Measurements from ENCODE around the gene RPL9.
A peak's percentile ranks its signal among the peaks of the same experiment; 100 is the strongest.
"Not testable (repeated sequence)": the region's sequence is repeated elsewhere in the genome, so short reads cannot be mapped to it uniquely, and the experiment has no call there.

Gene RPL9

GRCh38 chr4:39458505-39459300, at the start of gene RPL9, which contains the start of gene LIAS:
Gene RPL9 (minus strand): TSS chr4:39458922. CDS start chr4:39458439, 483 bp downstream.
Gene LIAS (plus strand): TSS chr4:39459056. CDS start chr4:39459118, 62 bp downstream.
- peak; percentile 98 for DNase-seq (ENCODE audit: low spot score)

DNA sequence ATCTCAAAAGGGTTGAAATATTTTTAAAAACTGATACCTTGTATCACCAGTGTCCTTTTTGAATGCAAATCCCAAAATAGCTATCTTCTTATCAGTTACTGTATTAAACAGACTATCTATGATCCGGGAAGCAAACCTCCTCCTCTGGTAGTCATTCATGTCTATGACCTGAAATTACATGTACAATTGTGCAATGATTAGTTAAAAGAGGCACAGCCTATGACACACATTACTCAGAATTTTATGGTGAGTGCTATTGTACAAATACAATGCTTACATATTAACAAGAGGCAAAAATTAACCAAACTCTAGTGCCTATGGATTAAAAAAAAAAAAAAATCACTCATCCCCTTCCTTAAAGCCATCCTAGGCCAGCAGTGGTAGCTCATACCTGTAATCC, 46.9 kb upstream of the RPL9 start:
- no peak for DNase-seq (ENCODE audit: low spot score)

DNA sequence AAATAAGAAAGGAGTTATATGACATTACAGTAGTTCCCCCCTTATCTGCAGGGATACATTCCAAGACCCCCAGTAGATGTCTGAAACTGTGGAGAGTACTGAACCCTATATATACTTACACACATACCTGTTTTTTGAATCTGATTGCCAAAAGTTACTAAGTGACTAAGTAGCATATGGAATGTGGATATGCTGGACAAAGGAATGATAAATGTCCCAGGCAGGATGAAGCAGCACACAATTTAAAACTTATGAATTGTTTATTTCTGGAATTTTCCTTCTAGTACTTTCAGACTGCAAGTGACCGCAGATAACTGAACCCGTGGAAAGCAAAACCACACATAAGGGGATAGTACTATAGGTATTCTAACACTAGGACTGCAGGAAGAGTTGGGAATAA, 45.8 kb upstream of the RPL9 start:
- no peak for DNase-seq (ENCODE audit: low spot score)

DNA sequence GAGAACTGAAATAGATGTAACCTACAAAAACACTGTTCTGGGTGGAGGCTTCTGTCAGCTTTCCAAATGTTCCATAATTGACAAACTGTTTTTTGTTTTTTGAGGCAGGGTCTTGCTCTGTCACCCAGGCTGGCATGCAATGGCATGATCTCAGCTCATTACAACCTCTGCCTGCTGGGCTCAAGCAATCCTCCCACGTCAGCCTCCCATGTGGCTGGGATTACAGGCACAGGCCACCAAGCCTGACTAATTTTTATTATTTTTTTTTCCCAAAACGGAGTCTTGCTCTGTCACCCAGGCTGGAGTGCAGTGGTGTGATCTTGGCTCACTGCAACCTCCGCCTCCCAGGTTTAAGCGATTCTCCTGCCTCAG, 43.9 kb upstream of the RPL9 start:
- DNase-seq (ENCODE audit: low spot score) = not testable (repeated sequence)

GRCh38 chr4:39502019-39502663, 43.4 kb upstream of the RPL9 start:
- DNase-seq (ENCODE audit: low spot score) = no peak

GRCh38 chr4:39498727-39499020, 40.0 kb upstream of the RPL9 start:
- DNase-seq (ENCODE audit: low spot score) = no peak

- DNase-seq (ENCODE audit: low spot score) = no peak
Measured at GRCh38 chr4:39497909-39498726, 39.4 kb upstream of the RPL9 start.

GRCh38 chr4:39495446-39496213, 36.9 kb upstream of the RPL9 start:
- DNase-seq (ENCODE audit: low spot score) = no peak

GRCh38 chr4:39494354-39494753, 35.6 kb upstream of the RPL9 start:
- DNase-seq (ENCODE audit: low spot score) = no peak

- no peak for DNase-seq (ENCODE audit: low spot score)
Measured at GRCh38 chr4:39490322-39490721, 31.6 kb upstream of the RPL9 start.

GRCh38 chr4:39486221-39486804, 27.6 kb upstream of the RPL9 start:
- no peak for DNase-seq (ENCODE audit: low spot score)

GRCh38 chr4:39484582-39485272, 26.0 kb upstream of the RPL9 start:
- DNase-seq (ENCODE audit: low spot score) = no peak

DNA sequence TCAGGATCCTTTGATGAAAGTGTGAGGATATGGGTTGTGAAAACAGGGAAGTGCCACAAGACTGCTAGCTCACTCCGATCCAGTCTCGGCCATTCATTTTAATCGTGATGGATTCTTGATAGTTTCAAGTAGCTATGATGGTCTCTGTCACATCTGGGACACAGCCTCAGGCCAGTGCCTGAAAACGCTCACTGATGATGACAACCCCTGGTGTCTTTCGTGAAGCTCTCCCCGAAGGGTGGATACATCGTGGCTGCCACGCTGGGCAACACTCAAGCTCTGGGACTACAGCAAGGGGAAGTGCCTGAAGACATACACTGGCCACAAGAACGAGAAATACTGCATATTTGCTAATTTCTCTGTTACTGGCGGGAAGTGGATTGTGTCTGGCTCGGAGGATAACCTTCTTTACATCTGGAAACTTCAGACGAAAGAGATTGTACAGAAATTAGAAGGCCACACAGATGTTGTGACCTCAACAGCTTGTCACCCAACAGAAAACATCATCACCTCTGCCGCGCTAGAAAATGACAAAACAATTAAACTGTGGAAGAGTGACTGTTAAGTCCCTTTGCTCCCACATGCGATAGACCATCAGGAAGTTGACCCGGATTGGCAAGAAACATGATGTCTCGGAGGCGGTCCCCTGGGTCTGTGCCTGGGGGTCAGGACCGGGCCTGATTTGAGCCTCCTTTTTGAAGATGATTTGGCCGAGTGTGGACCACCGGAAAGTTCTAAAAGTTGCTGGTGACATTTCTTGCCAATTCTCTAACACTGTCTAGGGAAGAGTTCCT, 22.4 kb upstream of the RPL9 start:
- no peak for DNase-seq (ENCODE audit: low spot score)

DNA sequence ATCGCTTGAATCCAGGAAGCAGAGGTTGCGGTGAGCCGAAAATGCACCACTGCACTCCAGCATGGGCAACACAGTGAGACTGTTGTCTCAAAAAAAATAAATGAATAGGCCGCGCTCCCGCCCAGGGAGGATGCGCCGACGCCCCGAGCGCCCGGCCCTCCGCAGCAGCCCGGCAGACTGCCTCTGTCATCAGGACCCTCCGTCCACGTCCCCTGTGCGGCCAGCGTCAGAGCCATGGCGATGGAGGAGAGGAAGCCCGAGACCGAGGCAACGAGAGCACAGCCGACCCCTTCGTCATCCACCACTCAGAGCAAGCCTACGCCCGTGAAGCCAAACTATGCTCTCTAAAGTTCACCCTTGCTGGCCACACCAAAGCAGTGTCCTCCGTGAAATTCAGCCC, 21.5 kb upstream of the RPL9 start:
- no peak for DNase-seq (ENCODE audit: low spot score)

DNA sequence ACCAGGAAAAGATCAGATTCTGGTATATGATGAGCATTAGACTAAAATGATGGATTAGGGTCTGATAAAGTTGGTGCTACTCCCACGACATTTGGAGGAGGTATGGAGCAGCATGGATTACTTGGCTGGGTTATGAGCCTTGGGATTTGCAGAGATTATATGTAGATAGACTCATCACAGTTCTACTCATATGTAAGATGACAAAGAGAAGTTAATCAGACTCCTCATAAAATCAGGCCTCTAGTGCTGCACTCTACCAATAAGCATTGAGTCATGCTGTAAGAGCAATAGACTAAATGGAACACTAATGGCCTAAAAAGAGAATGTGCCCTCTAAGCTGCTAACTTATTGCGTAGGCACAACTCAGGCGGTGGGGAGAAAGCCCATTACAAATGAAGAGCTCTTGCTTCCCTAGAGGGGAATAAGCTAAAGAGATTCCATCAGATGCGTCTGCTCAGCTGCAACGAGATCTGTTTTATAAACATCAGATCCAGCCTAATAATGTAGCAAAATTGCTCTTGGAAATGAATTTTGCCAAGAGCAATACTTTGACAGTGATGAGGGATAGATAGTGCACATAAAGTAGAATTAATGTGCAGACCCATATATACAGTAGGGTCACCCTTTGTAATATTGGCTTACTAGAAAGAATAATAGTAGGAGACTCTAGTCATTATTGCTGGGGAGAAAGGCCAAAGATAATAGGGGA, 17.6 kb upstream of the RPL9 start:
- no peak for DNase-seq (ENCODE audit: low spot score)

- no peak for DNase-seq (ENCODE audit: low spot score)
Measured at GRCh38 chr4:39472396-39472795, 13.7 kb upstream of the RPL9 start.

DNA sequence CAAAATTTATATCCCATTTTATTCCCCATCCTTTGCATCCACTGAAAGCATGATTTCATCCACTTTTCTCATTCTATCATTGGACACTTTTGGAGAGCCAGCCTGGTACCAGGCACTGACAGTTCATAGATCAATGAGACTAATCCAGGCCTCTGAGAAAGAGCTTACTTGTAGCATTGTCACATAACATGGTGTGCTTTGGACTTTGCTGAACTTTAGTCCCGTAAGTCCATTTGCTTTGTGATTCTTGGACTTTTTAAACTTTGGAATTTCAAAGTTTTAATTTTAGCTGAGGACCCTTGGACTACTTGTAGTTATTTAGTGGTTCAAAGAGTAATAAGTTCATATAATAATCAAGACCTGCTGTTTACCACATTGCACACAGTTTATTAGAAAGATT, 11.7 kb upstream of the RPL9 start:
- no peak for DNase-seq (ENCODE audit: low spot score)

DNA sequence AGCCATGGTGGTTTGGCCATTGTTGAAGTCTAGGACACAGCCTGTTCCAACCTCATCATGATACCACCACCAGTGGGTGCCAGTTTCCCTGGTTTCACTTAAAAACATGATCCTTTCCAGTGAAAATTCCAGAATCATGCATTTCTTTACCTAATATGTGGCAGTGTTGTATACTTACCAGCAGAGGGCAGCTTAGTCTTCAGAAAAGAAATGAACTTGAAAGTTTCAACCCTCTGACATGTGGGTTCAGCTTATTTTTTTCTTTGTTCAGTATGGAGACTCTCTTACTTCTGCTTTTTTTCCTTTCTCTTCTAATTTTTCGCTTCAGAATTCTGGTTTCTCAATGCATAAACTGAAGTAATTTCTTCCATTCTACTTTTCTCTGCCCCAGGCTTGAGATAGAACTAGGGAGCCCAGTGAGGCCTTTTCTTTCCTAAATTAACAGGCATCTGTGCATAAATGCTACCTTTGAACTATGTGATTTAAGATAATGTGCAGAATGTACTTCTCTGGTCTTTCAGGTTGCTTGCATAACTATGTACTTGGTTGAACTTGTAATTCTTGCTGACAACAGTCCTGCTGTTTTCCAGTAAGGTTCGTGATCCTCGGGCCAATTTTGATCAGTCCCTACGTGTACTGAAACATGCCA, 10.8 kb upstream of the RPL9 start:
- DNase-seq (ENCODE audit: low spot score) = peak; percentile 91

DNA sequence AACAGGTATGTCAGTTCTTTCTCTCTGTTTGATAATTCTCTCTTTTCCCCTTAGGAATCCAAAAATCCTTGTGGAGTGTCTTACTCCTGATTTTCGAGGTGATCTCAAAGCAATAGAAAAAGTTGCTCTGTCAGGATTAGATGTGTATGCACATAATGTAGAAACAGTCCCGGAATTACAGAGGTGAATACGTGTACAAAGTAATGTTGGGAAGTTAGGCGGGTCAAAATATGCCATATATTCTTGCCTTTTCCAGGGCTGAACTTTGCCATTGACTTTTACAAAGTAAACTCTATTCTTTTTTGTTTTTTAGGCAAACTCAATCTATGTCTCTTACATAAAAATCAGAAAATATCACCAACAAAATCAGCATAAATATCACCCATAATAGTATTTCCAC, 8.7 kb upstream of the RPL9 start:
- no peak for DNase-seq (ENCODE audit: low spot score)

Data from NAMALWA (cell line).